SH-SY5Y (cell line): ENCODE results near the gene BTG2.

Experiments
- GATA2 ChIP-seq: IDR thresholded peaks from 2 replicates; pipeline ENCODE4 v1.6.1; 2011; ENCODE audit warnings: mild to moderate bottlenecking, low read depth, low read length
- GATA3 ChIP-seq: IDR thresholded peaks from 2 replicates; pipeline ENCODE4 v1.6.1; 2011; ENCODE audit warnings: low read depth, mild to moderate bottlenecking, low read length, moderate library complexity

DNA sequence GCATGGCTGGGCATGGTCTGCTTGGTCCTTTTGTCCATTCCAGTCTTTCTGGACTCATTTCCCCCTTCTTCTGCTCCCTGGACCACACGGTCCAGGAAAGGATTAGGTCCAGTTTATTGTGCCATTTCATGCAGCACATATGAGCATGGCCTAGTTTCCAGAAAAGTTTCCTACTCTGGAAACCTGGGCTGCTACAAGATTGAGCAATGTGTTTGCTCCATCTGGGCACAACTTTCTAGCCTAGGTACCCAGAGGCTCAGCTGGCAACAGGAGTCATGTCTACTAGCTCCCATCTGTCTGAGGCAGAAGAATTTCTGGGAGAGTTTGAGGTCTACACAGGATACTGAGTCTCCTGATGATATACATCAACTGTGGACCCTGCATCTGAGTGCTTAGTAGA lies 30.8 kb downstream of the BTG2 start:
- no peak for TF ChIP-seq GATA2
- TF ChIP-seq GATA3, result no peak
